ENCODE measurements around the gene NRF1.

- TF ChIP-seq HDGF (IDR thresholded peaks at IDR 0.05; ENCODE audit: borderline replicate concordance), result no peak
- no peak for TF ChIP-seq BHLHE40 (IDR thresholded peaks at IDR 0.05; ENCODE audit: borderline replicate concordance)
- no peak for TF ChIP-seq SP1 (IDR thresholded peaks at IDR 0.05)
Observed at GRCh38 chr7:129797214-129797789, 185.8 kb downstream of the NRF1 start.

All from HEK293T (cell line).